ENCODE measurements around the gene COX8A. TPM values are rescaled to one million over a fixed set of nuclear protein-coding genes. Genes with fewer than 3 reads are reported as not detected.

The COX8A gene
- total RNA-seq, 1 donor from 2014 or later, result 282 TPM

GRCh38 chr11:63937713-63938478 lies 36.5 kb upstream of the COX8A start:
- Histone ChIP-seq H3K4me3 (ENCODE audit: low read depth, low read length) (peak overlapping the region; percentile 39), H3K36me3 (ENCODE audit: control insufficient read depth, insufficient read depth, low read length) (no peaks in the 10 kb centered on the region), H3K27me3 (ENCODE audit: control insufficient read depth, insufficient read depth, low read length) (no peaks in the 10 kb centered on the region)
- no peak for TF ChIP-seq CTCF (IDR thresholded peaks at IDR 0.05; ENCODE audit: insufficient read depth, low read length, poor library complexity, severe bottlenecking)
- no peak for DNase-seq (ENCODE audit: low read depth)

- DNase-seq (ENCODE audit: low read depth), result peak; percentile 75
- peak within 1 kb of the TSS; percentile 89 for H3K4me3 ChIP-seq (ENCODE audit: low read depth, low read length)
- no peaks in the 10 kb centered on the region for H3K36me3 ChIP-seq (ENCODE audit: control insufficient read depth, insufficient read depth, low read length)
- TF ChIP-seq CTCF (IDR thresholded peaks at IDR 0.05; ENCODE audit: insufficient read depth, low read length, poor library complexity, severe bottlenecking), result no peak
- no peaks in the 10 kb centered on the region for H3K27me3 ChIP-seq (ENCODE audit: control insufficient read depth, insufficient read depth, low read length)
Observed at GRCh38 chr11:63938479-63939396, 35.7 kb upstream of the COX8A start, which contains the start of gene NAA40. TSS of gene NAA40 (plus strand) at chr11:63939002. CDS start at chr11:63939097, 95 bp downstream.

- H3K36me3 ChIP-seq (ENCODE audit: control insufficient read depth, insufficient read depth, low read length), result no peaks in the 10 kb centered on the region
- H3K27me3 ChIP-seq (ENCODE audit: control insufficient read depth, insufficient read depth, low read length), result no peaks in the 10 kb centered on the region
- DNase-seq (ENCODE audit: low read depth), result no peak
- no peak for TF ChIP-seq CTCF (IDR thresholded peaks at IDR 0.05; ENCODE audit: insufficient read depth, low read length, poor library complexity, severe bottlenecking)
- H3K4me3 ChIP-seq (ENCODE audit: low read depth, low read length), result peak overlapping the region; percentile 89
Observed at GRCh38 chr11:63939397-63939891, 35.0 kb upstream of the COX8A start.

- no peaks in the 10 kb centered on the region for H3K36me3 ChIP-seq (ENCODE audit: control insufficient read depth, insufficient read depth, low read length)
- no peak for TF ChIP-seq CTCF (IDR thresholded peaks at IDR 0.05; ENCODE audit: insufficient read depth, low read length, poor library complexity, severe bottlenecking)
Observed at GRCh38 chr11:63940786-63941185, 33.6 kb upstream of the COX8A start.

GRCh38 chr11:63941901-63942300 lies 32.5 kb upstream of the COX8A start:
- Histone ChIP-seq H3K36me3 (ENCODE audit: control insufficient read depth, insufficient read depth, low read length) (peaks cover 2% of the 10 kb centered on the region), H3K27me3 (ENCODE audit: control insufficient read depth, insufficient read depth, low read length) (no peaks in the 10 kb centered on the region), H3K4me3 (ENCODE audit: low read depth, low read length) (no peak overlapping the region)
- no peak for TF ChIP-seq CTCF (IDR thresholded peaks at IDR 0.05; ENCODE audit: insufficient read depth, low read length, poor library complexity, severe bottlenecking)
- DNase-seq (ENCODE audit: low read depth), result no peak

More at GRCh38 chr11:63940786-63941185, 33.6 kb upstream of the COX8A start:
- DNase-seq (ENCODE audit: low read depth), result no peak
- no peaks in the 10 kb centered on the region for H3K27me3 ChIP-seq (ENCODE audit: control insufficient read depth, insufficient read depth, low read length)
- H3K4me3 ChIP-seq (ENCODE audit: low read depth, low read length), result no peak overlapping the region
